CD4-positive, alpha-beta T cell treated with Interleukin-17A for 4 hours (primary cell): Measurements from ENCODE around the gene SERPINA10.

Experiments
- DNase-seq: peaks from one replicate; pipeline ENCODE4 v3.0.0-alpha.2; 2020; ENCODE audit warnings: mixed read lengths

The SERPINA10 gene

GRCh38 chr14:94292872-94293577 is at the start of gene SERPINA10:
Gene SERPINA10 (minus strand): TSS chr14:94293268. CDS start chr14:94290593, 2,675 bp downstream.
- DNase-seq: no peak

DNA sequence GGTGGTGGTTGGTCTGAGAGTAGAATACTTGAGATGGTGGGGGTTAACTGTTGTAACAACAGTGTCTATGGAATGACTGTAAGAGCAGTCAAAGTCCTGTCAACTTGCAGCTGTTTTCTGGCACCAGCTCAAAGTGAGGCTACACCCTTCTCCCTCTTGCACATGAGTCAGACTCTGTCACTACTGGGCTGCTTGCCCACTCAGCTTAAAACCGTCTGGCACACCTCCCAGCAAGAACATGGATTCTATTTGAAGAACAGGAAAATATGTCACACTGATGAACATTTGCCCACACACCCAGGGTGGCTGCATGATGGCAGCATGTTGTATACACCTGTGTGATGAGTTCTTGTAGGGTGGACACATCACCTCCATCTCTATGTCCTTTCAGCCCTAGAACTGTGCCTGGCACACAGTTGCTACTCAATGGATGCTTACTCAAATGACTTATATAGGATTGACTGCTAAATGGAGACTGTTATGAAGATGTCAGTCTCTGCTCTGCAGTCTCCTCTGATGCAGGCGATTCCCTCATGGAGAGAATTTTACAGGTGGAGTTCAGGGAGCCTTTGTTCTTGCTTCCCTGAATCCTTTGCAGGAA is 49.4 kb upstream of the SERPINA10 start:
- DNase-seq: no peak

- DNase-seq: no peak
These were observed 48.7 kb upstream of the SERPINA10 start for GRCh38 chr14:94341656-94342333.

DNA sequence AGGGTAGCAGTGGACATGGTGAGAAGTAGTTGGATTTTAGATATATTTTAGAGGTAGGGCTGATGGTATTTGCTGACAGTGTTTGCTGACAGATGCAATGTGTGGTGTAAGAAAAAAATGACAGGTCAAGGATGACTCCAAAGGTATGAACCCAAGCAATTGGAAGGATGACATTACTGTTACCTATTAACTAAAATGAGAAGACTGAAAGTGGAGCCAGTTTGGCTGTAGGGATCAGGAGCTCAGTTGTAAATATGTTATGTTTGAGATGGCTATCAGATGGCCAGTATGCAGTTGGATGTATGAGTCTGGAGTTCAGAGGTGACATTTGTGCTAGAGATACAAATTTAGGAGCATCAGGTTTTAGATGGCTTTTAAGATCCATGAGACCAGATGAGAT is 47.5 kb upstream of the SERPINA10 start:
- DNase-seq: no peak

GRCh38 chr14:94338023-94338422 is 45.0 kb upstream of the SERPINA10 start:
- no peak for DNase-seq

DNA sequence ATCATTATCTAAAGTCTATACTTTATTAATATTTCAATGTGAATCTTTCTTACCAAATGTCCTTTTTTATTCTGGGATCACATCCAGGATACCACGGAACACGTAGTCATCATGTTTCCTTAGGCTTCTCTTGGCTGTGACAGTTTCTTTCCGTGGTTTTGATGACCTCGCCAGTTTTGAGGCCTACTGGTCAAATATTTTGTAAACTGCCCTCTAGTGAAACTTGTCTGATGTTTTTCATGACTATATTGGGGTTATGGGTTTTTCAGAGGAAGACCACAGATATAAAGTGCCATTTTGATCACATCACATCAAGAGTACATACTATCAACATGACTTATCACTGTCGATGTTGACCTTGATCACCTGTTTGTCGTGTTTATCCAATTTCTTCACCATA is 44.2 kb upstream of the SERPINA10 start:
- no peak for DNase-seq

DNA sequence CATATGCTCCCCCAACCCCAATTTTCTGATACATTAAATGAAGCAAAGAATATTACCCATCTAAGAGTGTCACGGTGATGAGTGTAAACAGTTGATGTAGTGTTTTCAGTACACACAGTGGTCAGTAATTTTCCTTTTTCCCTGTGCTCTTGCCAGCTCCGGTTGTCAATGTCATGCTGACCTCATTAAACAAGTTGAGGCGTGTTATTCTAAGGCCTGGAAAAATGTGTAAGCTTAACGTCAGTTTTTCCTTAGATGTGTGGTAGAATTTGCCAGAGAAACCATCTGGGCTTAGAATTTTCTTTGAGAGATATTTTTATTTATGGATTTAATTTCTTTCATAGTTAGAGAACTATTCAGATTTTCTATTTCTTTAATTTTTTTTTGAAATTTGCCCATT is 41.8 kb upstream of the SERPINA10 start:
- DNase-seq: no peak

DNA sequence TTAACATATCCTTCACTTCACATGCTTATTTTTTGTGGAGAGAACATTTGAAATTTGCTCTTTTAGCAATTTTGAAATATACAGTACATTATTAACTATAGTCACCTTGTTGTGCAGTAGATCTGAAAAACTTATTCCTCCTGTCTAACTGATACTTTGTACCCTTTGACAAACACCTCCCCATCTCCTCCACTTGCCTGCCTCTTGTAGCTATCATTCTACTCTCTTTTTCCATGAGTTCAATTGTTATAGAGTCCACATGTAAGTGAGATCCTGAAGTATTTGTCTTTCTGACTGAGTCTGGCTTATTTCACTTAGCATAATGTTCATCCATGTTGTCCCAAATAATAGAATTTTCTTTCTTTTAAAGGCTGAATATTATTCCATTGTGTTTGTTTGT is 39.5 kb upstream of the SERPINA10 start:
- DNase-seq: no peak

DNA sequence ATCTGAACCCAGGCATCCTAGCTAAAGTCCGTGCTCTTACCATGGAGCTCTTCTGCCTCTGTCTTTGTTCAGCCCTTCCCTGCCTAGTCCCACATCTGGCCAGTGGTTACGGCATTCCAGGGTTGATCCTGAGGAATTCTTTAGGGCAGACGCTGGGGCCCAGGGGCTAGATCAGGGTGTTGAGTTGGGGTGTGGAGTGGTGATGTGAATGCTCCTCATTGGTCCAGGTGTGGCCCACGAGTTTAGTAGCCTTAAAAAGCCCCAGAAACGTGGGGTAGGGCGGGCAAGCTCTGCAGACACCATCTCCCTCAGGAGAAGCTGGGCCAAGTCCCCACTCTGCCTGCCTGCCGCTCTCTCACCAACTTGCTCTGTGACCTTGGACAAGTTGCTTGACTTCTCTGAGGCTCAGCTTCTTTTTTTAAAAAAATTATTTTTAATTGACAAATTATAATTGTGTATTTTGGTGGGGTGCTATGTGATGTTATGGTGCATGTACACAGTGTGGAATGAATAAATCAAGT is 39.1 kb upstream of the SERPINA10 start:
- DNase-seq: no peak

- DNase-seq: no peak
These were observed 38.4 kb upstream of the SERPINA10 start for GRCh38 chr14:94331462-94331861.

GRCh38 chr14:94330857-94331256 is 37.8 kb upstream of the SERPINA10 start:
- DNase-seq: no peak

- no peak for DNase-seq
These were observed 37.4 kb upstream of the SERPINA10 start for GRCh38 chr14:94330432-94330831.

GRCh38 chr14:94329857-94330256 is 36.8 kb upstream of the SERPINA10 start:
- no peak for DNase-seq

- DNase-seq: no peak
These were observed 35.1 kb upstream of the SERPINA10 start for GRCh38 chr14:94328196-94328595.

- DNase-seq: no peak
These were observed 29.8 kb upstream of the SERPINA10 start, which contains the start of gene SERPINA6 for GRCh38 chr14:94322648-94323570. Gene SERPINA6 (minus strand): TSS chr14:94323336. CDS start chr14:94314648, 8,688 bp downstream.

GRCh38 chr14:94321421-94322271 is 28.6 kb upstream of the SERPINA10 start:
- no peak for DNase-seq

DNA sequence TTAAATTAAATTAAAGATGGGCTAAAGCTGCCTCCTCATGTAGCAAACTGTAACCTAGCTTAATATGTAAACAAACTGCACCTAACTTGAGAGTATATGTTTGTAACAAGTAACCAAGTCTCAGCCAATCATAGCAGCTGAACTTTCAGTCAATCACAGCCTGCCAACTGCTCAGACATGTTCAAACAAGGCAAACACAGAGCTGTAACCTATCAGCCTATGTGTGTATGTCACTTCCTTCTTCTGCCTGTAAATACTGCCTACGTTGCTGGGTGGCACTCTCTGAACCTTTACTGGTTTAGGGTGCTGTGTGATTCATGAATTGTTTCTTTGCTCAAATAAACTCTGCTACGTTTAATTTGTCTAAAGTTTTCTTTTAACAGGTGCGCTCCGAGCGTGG is 27.2 kb upstream of the SERPINA10 start:
- no peak for DNase-seq

GRCh38 chr14:94317259-94317658 is 24.2 kb upstream of the SERPINA10 start:
- DNase-seq: no peak

DNA sequence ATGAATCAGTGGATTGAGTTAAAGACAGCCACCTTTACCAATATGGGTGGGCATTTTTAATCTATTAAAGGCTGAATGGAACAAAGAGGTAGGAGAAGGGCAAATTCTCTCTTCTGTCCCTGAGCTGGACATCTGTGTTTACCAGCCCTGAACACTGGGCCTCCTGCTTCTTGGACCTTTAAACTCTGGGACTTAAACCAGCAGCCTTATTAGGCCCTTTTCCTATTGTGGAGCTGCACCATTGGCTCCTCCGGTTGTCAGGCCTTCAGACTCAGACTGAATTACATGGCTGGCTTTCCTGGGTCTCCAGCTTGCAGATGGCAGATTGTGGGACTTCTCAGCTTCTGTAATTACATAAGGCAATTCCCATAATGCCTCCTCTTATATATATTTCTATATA is 23.6 kb upstream of the SERPINA10 start:
- no peak for DNase-seq

- no peak for DNase-seq
These were observed 21.8 kb upstream of the SERPINA10 start for GRCh38 chr14:94314890-94315289.

DNA sequence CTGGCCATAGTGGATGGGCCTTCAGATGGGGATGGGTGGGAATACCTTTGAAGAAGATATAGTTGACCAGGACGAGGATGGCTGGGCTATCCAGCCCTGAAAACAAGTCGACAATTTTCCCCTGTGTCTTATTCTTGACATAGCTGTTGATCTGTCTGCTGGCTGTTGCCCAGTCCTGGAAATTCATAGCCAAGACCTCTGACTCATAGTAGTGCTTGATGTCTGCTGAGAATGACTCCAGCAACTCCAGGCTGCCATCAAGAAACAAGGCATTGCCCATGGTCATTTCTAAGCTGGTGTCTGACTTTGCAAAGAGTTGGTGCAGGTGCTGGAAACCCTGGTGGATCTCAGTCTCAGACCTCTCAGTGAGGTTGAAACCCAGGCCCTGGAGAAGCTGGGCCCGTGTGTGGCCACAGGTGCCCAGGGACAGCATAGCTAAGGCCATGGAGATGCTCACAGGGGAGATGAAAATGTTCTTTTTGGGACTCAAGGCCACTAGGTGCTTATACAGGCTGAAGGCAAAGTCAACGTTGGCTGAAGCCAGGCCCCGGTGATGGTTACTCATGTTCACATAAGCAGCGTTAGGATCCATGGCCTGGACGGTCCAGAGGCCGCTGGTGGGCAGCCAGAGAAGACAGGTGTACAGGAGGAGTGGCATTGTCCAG is 21.1 kb upstream of the SERPINA10 start:
- DNase-seq: no peak
